GM18520 (cell line): Measurements from ENCODE around the gene GALR2.

Experiments
- ATAC-seq: cut with Tn5 transposase; IDR thresholded peaks from one replicate; pipeline ENCODE4 v1.9.1; 2021; ENCODE audit not compliant: unreplicated experiment

The GALR2 gene

GRCh38 chr17:76079535-76079955, 5.0 kb downstream of the GALR2 start:
- ATAC-seq: no peak

DNA sequence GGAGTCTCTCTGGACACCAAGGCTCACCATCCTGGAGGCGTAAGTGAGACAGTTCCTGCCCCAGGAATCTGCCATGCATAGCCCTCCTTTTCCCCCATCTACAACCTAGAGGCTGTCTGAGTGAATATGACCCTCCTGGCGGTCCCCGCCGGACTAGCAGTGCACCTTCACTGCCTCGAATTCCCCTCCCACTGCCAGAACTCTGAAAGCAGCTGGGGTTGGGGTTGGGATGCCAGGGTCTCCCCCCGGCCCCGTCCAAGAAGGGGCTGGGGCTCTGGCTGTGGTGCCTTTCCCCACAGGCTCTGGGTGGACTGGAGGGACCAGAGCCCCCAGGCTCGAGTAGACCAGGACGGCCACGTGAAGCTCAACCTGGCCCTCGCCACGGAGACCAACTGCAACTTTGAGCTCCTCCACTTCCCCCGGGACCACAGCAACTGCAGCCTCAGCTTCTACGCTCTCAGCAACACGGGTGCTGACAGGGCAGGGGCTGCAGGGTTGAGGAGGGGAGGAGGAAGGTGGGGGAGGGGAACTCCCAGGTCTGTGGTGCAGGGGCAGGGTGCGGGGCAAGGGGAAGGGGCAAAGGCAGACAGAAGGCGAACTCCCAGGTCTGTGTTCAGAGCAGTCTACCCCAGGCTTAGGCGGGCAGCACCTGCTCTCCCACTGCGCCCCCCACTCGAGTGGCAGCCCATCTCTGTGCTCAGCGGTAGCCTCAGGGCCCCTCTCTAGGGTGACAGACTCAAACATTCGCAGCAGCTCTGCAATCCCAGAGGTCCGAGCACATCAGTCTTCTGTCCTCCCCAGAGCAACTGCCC, 5.6 kb downstream of the GALR2 start:
- ATAC-seq: no peak

DNA sequence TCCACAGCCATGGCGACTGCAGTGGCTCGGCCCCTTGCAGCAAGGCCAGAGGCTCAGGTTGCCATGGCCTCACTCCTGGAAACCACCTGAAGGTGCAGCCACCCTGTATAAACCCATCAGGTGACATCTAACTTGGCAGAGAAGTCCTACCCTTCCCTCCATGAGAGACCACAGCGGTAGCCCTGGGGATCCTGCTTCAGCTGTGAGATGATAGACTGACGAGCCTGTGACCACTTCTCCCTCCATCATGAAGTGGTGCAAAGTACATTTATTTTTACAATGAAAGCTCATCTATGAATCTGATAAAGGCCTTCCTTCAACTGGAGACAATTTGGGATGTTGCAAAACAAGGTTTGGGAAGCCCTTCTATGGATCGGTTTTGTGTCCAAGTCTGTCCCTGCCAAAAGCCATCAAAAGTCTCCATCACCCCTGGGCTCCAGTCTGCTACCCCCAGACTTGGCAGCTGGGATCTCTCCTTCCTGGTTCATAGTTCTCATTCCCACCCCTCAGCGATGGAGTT, 6.2 kb downstream of the GALR2 start:
- no peak for ATAC-seq

DNA sequence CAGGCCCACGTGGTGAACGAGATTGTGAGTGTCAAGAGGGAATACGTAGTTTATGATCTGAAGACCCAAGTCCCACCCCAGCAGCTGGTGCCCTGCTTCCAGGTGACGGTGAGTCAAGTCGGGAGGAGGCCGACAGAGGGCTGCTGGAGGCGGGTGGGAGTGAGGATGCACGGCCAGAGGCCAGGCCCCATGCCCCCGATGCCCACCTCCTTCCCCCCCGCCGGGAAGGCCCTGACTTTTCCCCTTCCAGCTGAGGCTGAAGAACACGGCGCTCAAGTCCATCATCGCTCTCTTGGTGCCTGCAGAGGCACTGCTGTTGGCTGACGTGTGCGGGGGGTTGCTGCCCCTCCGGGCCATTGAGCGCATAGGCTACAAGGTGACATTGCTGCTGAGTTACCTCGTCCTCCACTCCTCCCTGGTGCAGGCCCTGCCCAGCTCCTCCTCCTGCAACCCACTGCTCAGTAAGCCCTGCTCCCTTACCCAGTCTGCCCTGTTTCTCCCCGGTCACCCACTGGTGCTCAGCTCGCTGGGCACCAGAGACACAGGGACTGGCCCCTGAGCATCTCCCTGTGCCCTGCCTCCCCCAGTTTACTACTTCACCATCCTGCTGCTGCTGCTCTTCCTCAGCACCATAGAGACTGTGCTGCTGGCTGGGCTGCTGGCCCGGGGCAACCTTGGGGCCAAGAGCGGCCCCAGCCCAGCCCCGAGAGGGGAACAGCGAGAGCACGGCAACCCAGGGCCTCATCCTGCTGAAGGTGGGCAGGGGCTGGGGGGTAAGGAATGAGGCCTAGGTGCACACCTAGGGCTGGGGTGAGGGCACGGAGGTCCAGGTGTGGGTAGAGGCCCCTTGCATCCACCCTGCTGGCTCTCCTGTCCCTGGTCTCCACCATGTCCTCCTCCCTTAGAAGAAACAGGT, 7.0 kb downstream of the GALR2 start:
- no peak for ATAC-seq

DNA sequence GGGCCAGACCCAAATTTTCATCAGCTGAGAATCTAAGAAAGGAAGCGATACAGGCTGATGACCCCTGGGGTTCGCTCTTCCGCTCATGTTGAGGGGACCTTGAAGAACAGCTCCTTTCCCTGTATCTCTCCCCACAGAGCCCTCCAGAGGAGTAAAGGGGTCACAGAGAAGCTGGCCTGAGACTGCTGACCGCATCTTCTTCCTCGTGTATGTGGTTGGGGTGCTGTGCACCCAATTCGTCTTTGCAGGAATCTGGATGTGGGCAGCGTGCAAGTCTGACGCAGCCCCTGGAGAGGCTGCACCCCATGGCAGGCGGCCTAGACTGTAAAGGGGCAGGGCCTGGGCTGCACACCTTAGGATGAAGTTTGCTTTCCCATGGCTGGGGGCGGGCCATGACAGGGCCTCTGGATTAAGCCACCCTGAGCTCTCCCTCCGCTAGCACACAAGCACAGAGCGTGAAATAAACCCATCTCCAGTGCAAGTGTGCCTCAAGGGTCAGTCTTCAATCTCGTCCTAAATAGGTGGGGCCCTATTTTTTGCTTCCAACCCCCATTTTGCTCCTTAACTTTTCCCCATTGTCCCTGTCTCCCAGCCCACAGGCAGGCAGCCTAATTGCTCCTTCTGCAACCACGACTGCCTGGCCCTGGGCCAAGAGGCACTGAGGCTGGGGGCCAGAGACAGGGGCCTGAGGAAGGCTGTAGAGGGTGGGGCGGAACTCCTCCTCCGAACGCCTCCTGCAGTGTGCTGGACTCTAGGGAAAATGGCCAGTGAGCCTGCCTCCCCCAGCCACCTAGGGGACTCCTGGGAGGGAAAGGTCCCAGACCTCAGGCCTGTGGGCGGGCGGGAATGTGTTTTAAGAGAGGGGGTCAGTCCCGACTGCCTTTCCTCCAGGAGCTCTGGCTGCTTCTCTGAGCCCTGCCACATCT, 8.0 kb downstream of the GALR2 start:
- ATAC-seq: no peak

DNA sequence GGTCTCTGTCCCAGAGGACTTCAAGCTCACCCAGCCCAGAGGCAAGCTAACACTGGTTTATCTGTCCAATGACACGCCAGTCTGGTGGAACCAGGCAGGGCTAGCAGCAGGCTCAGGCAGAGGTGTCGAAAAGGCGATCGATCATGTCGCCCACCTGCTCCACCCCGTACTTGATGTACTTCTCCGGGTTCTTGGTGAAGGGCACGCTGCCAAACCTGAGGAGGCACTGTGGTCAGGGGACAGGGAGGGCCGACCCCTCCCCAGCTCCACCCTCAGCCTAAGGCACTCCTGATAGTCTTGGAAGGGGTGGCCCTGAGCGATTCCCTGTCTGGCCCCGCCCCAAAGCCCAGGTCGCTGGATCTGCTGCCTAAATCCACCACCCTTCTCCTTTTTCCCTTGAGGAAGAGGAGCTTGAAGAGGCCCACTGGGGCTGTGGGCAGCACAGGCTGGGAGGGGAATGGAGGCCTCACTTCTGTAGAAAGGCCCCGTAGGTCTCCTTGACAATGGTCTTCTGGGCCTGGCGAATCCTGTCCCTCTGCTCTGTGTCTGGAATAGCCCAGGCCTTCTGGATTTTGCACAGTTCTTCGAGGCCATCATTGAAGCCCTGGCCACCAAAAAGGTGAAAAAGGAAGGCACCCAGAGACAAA, 9.1 kb downstream of the GALR2 start:
- no peak for ATAC-seq

DNA sequence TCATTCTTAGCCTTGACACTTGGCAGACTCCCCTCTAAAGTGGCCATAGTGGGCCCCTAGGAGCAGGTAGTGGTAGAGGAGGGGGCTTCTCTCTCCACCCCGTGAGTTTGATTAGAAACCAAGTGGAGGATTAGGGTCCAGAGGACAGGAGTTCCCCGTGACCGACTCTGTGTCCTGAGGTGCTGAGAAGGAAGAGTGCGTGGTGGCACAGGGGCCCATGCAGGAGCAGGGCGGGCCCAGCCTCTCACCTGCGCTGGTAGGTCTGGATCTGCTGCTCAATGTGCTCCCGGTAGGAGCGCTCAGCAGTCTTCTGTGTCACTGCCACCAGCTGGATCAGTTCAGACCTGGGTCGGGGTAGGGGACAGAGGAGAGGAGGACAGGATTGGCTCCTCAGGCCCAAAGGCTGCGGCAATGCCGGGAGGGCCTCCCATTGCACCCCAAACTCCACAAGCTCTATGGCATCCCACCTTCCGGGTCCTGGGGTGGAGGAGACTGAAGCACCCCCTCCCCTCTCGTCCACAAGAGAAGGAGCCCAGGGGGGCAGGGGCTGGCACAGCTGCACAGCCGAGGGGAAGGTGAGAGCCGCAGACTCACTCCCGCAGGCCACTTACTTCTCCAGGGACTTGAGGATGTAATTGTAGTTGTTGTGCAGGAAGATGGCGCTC, 10.6 kb downstream of the GALR2 start:
- no peak for ATAC-seq

- no peak for ATAC-seq
These were observed 11.3 kb downstream of the GALR2 start for GRCh38 chr17:76085731-76086366.

DNA sequence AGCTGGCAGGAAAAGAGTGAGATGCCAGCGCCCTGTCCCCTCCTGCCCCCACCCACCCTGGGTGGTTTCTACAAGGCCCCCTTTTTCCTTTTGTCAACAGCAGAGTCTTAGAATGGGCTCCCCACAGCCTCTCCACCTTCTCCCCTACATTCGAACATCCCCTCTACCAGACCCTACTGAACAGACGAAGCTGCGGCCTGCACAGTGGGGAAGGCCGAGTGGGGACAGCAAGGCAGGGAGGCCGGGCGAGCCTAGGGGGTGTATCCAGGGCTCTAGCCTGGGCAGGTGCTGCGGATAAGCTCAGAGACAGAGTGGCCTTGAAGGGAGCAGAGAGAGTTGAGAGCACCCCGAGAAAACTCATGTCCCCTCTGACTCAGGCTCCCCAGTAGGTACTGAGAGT, 11.8 kb downstream of the GALR2 start:
- no peak for ATAC-seq

DNA sequence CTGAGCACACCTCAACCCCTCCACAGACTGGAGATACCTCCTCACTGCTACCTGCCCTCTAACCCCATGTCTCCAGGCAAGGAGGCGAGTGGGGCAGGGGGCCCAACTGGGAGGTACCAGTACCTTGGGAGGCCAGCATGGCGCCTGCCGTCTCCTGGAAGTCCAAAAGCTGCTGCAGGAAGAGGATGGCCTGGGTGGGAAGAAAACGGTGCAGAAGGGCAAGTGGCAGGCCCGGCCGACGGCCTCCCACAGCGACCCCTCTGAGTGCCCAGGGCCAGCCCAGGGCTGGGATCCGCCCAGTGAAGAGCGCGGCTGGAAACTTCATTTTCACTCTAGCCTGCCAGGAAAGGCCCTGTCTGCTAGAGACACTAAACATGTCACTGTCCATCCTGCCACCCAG, 12.9 kb downstream of the GALR2 start:
- no peak for ATAC-seq

- no peak for ATAC-seq
These were observed 13.7 kb downstream of the GALR2 start for GRCh38 chr17:76088041-76088867.

DNA sequence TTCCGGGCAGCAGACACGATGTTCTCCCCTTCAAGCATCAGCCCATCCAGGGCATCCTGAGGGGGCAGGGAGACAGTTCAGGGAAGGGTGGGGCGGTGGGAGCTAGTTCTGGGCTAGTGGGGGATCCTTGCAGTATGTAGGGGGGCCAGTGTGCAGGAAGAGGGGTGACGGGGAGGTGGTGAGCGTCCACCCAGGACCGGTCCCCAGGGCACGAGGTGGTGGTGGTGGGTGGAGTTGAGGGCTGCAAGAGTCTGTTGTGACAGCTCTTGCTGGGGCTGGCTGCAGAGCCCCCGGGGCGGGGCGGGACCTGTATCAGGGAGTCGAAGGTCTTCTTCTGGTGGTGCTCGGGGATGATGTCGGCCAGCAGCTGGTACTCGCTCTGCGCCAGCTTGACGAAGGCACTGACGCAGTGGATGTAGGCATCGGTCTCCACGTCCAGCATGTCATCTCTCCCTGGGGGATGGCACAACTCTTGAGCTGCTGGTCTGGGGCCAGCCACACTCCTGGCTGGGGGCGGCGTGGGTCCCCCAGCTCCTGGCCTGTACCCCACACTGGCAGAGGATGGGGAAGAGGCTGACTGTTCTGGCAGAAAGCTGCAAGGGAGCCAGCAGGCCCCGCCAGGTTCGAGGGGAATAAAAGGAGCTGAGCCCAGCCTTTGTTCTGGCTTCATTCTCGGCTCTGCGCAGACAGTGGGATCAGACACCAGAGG, 14.4 kb downstream of the GALR2 start:
- ATAC-seq: no peak

GRCh38 chr17:76089680-76090516, 15.3 kb downstream of the GALR2 start:
- no peak for ATAC-seq

GRCh38 chr17:76090517-76091129, 16.0 kb downstream of the GALR2 start:
- no peak for ATAC-seq

GRCh38 chr17:76091526-76092286, 17.1 kb downstream of the GALR2 start:
- ATAC-seq: no peak
